Stimulated activated effector memory CD8-positive, alpha-beta T cell treated with anti-CD3 and anti-CD28 coated beads, Interleukin-12 subunit alpha, Interleukin-12 subunit beta, amount 100 ng/mL, for 72 hours (primary cell): ENCODE results near the gene EXOC3L1.

ENCODE experiments used
- ATAC-seq: fragments of 150-1000 bp; cut with Tn5 transposase; 2 replicates; pipeline ENCODE4 v1.10.0; 2021
- DNase-seq, 2 donors: peaks; one replicate each; pipeline ENCODE4 v3.0.0; 2021 to 2022; ENCODE audit warnings: low spot score in 2 of 2
- H3K27ac Mint-ChIP-seq: one replicate; pipeline ENCODE4 v1.8.0; 2022; ENCODE audit warnings: mild to moderate bottlenecking, mixed read lengths
- H3K36me3 Mint-ChIP-seq: one replicate; pipeline ENCODE4 v1.8.0; 2022; ENCODE audit warnings: mild to moderate bottlenecking, mixed read lengths
- H3K4me1 Mint-ChIP-seq: one replicate; pipeline ENCODE4 v1.8.0; 2022; ENCODE audit warnings: mixed read lengths
- H3K4me3 Mint-ChIP-seq: one replicate; pipeline ENCODE4 v1.8.0; 2022; ENCODE audit warnings: mild to moderate bottlenecking, mixed read lengths
- H3K9me3 Mint-ChIP-seq: one replicate; pipeline ENCODE4 v1.8.0; 2022; ENCODE audit warnings: mixed read lengths

Gene EXOC3L1, protein sequence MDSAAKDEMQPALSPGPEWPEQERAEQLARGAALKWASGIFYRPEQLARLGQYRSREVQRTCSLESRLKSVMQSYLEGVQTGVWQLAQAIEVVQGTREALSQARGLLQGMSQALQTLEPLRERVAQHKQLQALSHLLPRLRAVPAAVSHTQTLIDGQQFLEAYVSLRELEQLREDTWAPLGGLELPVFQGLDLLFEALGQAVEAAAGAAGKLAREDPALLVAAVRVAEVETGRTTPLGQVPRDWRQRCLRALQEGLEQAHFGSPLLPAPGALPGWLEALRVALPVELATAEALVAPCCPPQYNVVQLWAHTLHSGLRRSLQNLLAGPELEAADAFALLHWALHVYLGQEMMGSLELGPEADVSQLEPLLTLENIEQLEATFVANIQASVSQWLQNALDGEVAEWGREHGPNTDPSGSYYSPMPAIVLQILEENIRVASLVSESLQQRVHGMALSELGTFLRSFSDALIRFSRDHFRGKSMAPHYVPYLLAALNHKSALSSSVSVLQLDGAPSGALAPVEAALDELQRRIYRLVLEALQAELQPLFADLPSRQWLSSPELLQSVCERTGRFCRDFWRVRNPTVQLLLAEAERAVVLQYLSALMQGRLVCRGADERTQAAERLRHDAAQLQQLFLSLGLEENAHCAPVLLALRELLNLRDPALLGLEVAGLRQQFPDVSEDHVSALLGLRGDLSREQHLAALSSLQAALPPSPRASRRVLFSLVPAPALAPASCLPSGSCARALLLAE

DNA sequence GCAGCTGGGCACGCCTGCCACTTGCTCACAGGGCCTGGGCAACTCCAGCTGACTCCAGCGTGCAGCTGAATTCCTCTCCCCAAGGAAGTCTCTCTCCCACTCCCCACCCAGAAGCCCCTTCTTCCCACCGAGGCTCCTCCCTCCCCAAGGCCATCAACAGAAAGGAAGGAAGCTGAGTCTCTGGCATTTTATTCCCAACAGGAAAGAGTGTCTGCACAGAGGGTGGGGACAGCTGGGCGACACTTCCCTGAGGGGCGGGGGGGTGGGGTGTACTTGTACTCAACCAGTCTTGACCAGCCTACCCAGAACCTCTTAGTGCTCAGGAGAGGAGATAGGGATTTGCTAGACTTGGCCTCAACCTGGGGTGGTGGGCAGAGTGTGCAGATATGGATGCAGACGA lies at the start of gene EXOC3L1:
EXOC3L1 (minus strand) TSS at position 96 of the 400 bp plus-strand sequence. CDS start 460 bp downstream, outside the sequence.
- peak within 1 kb of the TSS; percentile 86 for H3K27ac Mint-ChIP-seq
- H3K4me1 Mint-ChIP-seq, result peaks cover 40% of the 10 kb centered on the region
- peak within 1 kb of the TSS; percentile 88 for H3K4me3 Mint-ChIP-seq

DNA sequence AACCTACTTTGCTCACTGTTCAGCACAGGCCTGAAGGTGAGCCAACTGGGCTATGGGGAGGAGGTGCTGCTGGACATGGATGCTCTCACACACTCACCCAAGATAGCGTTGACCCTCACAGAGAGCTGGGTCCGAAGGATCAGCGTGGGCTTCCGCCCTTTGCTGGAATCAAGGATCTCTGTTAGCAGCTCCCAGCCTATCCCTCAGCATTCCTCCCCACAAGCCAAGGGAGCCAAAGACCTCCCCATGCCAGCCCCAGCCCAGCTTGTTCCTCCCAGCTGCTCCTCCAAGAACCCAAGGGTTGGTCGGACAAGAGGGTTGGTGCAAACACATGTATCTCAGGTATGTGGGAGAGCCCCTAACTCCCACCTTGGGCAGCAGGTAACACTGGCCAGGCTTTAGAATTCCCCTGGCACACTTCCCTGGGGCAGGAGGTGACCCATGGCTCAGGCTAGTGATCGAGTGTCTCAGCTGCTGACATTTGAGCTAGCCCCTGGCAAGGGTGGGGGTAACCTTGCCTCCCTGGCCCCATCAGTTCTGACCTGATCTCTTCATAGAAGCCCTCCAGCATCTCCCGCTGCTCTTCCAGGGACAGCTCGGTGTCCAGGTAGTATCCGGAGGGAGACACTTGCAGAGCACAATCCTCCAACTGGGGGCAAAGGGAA lies 49.0 kb upstream of the EXOC3L1 start:
- H3K4me3 Mint-ChIP-seq, result no peak overlapping the region
- H3K27ac Mint-ChIP-seq, result peak overlapping the region; percentile 50
- DNase-seq (no peak), ATAC-seq (no peak)
- H3K9me3 Mint-ChIP-seq, result no peaks in the 10 kb centered on the region
- peaks cover 77% of the 10 kb centered on the region for H3K36me3 Mint-ChIP-seq
- peaks cover 44% of the 10 kb centered on the region for H3K4me1 Mint-ChIP-seq

More for the DNA sequence above, at the start of gene EXOC3L1:
- ATAC-seq, result no peak
- Mint-ChIP-seq H3K36me3 (peaks cover 27% of the 10 kb centered on the region), H3K9me3 (no peaks in the 10 kb centered on the region)
- no peak for DNase-seq

DNA sequence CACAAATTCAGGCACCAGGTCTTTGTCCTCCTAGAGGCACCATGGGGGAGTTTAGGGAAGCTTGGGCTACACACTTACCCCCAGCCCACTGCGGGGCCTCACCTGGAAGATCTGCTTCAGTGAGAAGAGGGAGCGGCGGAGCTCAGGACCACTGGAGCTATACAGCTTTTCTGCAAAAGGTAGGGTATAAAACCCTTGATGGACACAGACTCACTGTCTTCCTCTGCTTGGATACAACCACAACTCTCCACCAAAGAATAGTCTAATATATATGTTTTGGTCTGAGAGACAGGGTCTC lies 48.3 kb upstream of the EXOC3L1 start:
- no peaks in the 10 kb centered on the region for H3K9me3 Mint-ChIP-seq
- H3K4me1 Mint-ChIP-seq, result peaks cover 43% of the 10 kb centered on the region
- ATAC-seq (no peak), DNase-seq (no peak)
- H3K27ac Mint-ChIP-seq, result peak overlapping the region; percentile 50
- peaks cover 84% of the 10 kb centered on the region for H3K36me3 Mint-ChIP-seq
- no peak overlapping the region for H3K4me3 Mint-ChIP-seq

DNA sequence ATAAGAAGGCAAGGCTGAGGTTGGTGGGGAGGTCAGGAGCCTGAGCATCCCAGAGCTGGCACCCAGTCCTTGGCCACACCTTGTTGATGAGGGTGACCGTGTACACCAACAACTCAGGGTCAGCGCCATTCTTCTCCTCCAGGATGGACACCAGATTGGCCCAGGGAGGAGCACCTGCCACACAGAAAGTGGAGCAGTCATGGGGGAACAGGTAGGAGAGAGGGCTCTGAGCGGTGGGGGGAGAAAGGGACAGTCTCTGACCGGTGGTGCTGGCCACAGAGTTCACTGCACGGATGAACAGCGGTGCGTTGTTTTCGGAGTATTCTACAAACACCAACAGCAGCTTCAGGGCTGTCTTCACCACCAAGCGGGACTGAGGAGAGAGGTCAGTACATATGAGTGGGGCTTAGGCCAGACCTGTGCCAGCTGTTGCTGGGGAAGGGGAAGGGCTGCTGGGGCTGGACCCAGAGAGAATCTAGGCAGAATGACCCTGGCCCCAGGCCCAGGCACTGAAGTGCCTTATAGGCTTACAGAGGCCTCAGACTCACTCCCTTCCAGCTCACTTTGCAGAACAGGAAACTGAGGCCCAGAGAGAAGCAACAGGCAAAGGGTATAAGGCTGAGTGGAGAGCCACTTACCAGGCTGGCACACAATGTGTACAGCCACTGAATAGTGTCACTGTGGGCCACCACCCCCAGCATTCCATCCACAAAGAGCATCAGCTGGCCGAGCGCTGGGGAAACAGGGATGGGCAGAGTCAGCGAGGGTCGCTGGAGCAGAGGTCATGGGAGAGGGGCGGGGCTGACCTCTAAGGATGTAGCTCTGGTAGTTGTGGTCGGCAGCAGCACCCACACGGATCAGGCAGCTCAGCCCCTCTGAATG lies 47.7 kb upstream of the EXOC3L1 start:
- Mint-ChIP-seq H3K4me1 (peaks cover 41% of the 10 kb centered on the region), H3K9me3 (no peaks in the 10 kb centered on the region), H3K27ac (peak overlapping the region; percentile 50), H3K4me3 (no peak overlapping the region), H3K36me3 (peaks cover 90% of the 10 kb centered on the region)
- no peak for ATAC-seq
- DNase-seq, result no peak

DNA sequence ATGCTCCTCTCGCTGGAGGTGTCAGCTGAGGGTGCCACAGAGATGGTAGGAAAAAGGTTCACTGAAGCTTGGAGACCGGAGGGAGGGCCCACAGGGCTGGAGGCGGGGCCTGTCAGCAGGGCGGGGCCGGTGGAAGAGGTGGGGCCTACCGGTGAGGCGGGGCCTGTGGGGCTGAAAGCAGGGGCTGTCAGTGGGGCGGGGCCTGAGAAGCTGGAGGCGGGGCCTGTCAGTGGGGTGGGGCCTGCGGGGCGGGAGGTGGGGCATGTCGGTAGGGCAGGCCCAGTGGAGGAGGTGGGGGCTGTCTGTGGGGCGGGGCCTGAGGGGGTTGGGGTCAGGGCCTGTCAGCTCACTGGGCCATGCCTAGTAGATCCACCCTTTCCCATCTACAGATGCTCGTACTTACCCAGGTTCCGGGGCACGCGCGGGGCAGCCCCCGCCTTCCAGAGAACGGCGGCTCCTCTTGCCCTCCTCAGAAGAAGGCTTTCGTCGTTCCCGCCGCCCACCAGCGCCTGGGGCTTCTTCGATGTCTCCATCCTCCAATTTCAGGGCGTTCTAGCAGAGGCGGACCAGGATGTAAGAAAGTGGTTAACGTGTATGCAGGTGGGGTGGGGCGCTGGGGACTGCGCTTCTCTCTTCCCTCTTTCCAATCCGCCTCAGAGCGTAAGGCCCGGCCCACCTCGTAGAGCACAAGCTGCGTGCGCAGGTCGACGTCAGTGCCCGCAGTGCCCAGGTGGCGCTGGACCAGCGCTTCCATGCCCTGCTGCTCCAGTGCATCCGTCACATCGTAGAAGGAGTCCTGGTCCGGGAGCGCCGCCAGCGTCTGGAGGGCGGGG lies 46.8 kb upstream of the EXOC3L1 start:
- ATAC-seq (peak; percentile 81), DNase-seq (peak; percentile 76 to 92)
- H3K27ac Mint-ChIP-seq, result peak overlapping the region; percentile 83
- H3K4me1 Mint-ChIP-seq, result peaks cover 36% of the 10 kb centered on the region
- H3K4me3 Mint-ChIP-seq, result peak overlapping the region; percentile 51
- H3K36me3 Mint-ChIP-seq, result peaks cover 98% of the 10 kb centered on the region
- no peaks in the 10 kb centered on the region for H3K9me3 Mint-ChIP-seq

DNA sequence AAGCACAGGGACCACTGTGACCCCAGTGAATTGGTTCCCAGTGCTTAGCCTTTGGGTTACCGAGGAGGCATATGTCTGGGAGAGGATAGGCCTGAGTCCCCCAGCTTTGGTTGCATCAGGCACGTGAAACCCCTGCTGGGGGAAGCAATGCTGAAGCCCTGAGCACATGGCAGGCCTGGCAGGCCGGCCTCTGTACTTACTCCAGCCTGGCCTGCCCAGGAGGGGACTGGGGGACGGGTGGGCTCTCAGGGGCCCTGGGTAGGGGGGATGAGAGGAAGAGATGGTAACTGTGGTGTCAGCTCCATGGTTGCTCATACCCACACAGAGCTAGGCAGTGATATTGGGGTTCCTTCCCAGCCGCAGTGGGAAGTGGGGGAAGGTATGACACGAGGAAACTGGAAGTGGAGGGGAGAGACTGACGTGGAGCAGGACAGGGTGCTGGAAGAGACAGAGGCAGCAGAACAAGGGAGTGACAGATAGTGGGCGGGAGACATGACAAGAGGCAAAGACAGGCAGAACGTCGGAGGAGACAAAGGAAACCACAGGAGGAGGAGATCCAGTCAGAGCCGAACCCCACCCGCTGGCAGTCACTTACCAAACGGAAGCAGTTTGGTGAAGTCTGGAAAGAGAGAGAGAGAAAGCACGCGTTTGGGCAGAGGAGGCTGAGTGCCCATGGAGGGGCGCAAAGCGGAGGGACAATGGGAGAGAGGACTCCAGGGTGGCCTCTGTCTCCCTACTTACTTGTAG lies 46.1 kb upstream of the EXOC3L1 start:
- peaks cover 29% of the 10 kb centered on the region for H3K4me1 Mint-ChIP-seq
- H3K27ac Mint-ChIP-seq, result peak overlapping the region; percentile 83
- peak overlapping the region; percentile 51 for H3K4me3 Mint-ChIP-seq
- ATAC-seq (peak; percentile 63), DNase-seq (no peak)
- H3K9me3 Mint-ChIP-seq, result no peaks in the 10 kb centered on the region
- peaks cover 98% of the 10 kb centered on the region for H3K36me3 Mint-ChIP-seq

DNA sequence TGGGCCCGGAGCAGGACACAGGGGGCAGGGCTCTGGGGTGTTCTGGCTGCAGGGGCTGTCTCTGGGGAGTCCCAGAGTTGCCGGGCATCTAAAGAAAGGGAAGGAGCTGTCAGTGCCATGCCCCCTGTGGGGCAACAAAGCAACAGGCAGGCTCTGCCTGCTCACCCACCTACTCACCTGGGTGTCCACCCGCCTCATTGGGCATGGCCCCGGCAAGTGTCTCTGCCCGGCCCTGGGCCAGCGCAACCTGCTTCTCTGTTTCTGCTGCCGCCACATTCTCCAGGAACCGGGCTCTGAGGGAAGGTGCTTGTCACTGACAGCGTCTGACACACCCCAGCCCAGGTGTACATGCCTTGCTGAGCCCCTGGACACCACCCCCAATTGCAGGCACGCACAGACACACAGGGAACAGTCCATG lies 44.3 kb upstream of the EXOC3L1 start:
- Mint-ChIP-seq H3K4me1 (peaks cover 26% of the 10 kb centered on the region), H3K4me3 (no peak overlapping the region), H3K36me3 (peaks cover 100% of the 10 kb centered on the region), H3K27ac (no peak overlapping the region), H3K9me3 (no peaks in the 10 kb centered on the region)
- ATAC-seq (no peak), DNase-seq (no peak)

DNA sequence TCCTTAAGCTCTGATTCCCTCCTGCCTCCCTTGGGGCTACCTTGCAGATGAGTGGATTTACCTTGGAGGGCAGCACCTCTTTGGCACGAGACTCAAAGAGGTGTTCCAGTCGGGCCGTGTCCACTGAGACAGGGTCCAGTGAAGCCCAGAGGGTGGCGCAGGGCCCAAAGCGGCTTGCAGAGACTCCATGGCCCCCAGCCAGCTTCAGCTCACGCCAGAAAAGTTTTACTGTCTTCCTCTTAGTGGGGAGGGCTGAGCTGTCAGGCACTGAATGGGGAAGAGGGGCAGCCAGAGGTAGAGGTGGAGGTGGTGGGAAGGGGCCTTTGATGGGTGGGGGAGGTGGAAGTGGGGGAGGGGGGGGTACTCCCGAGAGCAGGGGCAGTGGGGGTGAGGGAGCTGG lies 43.7 kb upstream of the EXOC3L1 start:
- DNase-seq (no peak), ATAC-seq (no peak)
- Mint-ChIP-seq H3K36me3 (peaks cover 100% of the 10 kb centered on the region), H3K4me3 (no peak overlapping the region), H3K4me1 (peaks cover 31% of the 10 kb centered on the region), H3K27ac (peak overlapping the region; percentile 60), H3K9me3 (no peaks in the 10 kb centered on the region)

DNA sequence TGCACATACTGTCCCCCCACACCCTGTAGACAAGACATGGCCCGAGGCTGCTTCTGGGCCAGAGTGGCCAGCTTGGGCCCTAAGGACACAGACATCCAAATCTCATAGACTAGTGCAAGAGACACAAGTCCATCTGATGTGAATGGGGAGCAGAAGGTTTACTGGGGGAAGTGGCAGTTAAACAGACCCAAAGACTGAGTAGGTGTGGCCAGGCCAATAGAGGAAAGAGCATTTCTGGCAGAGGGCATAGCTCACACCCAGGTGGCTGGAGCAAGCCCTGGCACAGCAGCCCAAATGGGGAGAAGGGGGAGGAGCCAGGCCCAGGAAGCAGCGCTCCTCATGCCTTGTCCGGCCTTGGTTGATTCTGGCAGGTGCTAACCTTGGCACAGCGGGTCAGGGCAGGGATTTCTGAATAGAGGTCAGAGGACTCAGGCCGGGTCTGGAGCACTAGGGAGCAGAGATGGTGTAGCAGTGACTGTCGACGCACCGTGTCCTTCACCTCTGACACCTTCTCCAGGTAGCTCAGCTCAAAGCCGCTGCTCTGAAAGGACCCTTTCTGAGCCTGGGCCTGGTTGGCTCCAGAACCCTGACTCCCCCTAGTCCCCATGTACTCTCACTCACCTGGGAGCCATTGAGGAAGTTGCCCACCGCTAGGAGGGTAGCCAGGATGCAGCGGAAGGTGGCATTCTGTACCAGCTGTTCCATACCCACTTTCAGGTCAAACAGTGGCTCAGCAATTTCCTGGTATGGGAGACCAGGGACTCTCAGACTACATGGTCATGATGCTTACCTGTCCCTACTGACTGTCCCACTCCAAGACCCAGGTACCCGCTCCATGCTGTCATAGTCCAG lies 41.1 kb upstream of the EXOC3L1 start:
- no peak overlapping the region for H3K4me3 Mint-ChIP-seq
- ATAC-seq (no peak), DNase-seq (no peak)
- peak overlapping the region; percentile 65 for H3K27ac Mint-ChIP-seq
- H3K4me1 Mint-ChIP-seq, result peaks cover 37% of the 10 kb centered on the region
- no peaks in the 10 kb centered on the region for H3K9me3 Mint-ChIP-seq
- peaks cover 94% of the 10 kb centered on the region for H3K36me3 Mint-ChIP-seq

DNA sequence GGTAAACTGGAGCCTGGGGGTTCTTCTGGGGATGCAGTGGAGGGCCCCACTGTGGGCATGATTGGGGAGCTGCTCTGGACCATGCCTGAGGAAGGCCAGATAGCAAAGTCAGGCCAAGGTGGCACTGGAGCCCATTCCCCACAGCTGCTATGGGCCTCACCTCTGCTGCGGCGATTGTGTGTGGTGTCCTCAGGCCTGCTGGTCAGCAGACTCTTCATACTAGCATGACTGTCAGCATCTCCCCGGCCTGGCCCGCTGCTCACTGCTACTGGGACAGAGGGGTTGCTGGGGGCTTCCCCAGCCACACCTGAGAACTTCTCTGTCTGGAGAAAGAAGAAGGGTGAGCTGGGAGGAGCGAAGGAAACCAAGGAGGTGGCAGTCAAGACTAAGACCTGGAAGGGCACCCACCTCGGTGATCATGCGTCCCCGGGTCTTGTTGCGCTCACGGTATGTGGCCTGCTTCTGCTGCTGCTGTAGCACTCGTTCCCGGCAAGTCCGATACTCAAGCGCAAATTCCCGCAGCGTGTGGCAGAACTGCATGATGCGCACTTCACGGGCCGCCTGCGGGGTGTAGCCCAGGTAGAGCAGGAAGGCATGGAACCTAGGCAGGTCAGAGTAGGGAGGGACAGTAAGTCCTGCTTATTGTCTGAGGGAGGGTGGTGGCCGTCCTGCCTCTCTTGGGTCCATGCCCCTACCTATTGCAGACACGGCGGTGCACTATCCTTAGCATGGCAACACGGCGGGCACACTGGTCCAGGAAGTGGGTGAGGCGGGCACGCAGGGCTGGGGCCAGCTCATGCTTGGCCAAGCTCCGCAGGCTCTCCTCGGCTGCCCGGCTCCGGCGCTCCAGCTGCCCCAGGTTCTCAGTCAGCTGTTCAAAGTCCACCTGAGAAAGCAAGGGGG lies 40.2 kb upstream of the EXOC3L1 start:
- H3K4me1 Mint-ChIP-seq, result peaks cover 43% of the 10 kb centered on the region

DNA sequence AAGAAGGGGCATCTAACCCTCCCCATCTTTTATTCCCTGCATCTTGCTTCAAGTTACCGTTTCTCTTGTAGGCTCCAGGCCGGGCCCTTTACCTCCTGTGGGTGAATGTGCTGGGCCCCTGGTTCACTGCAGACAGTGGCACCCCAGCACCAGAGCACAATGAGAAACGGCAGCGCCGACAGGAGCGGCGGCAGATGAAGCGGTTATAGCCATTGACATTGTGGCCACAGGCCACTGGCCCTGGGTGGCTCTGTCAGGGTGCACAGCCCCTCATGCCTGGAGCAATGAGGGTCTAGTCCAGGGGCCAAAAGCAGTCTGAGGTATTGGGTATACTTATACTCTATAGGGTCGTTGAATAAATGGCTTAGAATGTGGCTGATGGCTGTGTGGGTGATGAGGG lies 39.0 kb upstream of the EXOC3L1 start:
- Mint-ChIP-seq H3K9me3 (no peaks in the 10 kb centered on the region), H3K36me3 (peaks cover 73% of the 10 kb centered on the region), H3K4me1 (peaks cover 51% of the 10 kb centered on the region), H3K27ac (peak overlapping the region; percentile 100), H3K4me3 (peak overlapping the region; percentile 100)
- ATAC-seq, result no peak
- no peak for DNase-seq

More for the DNA sequence above, 40.2 kb upstream of the EXOC3L1 start:
- ATAC-seq (no peak), DNase-seq (no peak)
- Mint-ChIP-seq H3K4me3 (no peak overlapping the region), H3K36me3 (peaks cover 85% of the 10 kb centered on the region), H3K9me3 (no peaks in the 10 kb centered on the region), H3K27ac (peak overlapping the region; percentile 100)
